WERI-Rb-1 (cell line): Measurements from ENCODE around the gene EXPH5.

Experiments
- DNase-seq: peaks from one replicate; pipeline ENCODE4 v3.0.0-alpha.2; 2020
- H3K27ac ChIP-seq: fragments of 250-450 bp; sonication (Bioruptor Pico); 2 replicates; pipeline ENCODE4 v1.5.1; 2020; ENCODE audit warnings: mild to moderate bottlenecking, moderate library complexity
- H3K27me3 ChIP-seq: fragments of 250-450 bp; sonication (Bioruptor Pico); 2 replicates; pipeline ENCODE4 v1.5.1; 2021; ENCODE audit warnings: mild to moderate bottlenecking, low read depth, moderate library complexity; ENCODE audit not compliant: insufficient read depth, severe bottlenecking
- H3K36me3 ChIP-seq: fragments of 250-450 bp; sonication (Bioruptor Pico); 2 replicates; pipeline ENCODE4 v1.5.1; 2020; ENCODE audit warnings: mild to moderate bottlenecking, moderate library complexity
- H3K4me3 ChIP-seq: 2 replicates; pipeline ENCODE4 v1.5.1; 2011; ENCODE audit warnings: low read depth, mild to moderate bottlenecking, control low read depth, low read length
- H3K9me3 ChIP-seq: fragments of 250-450 bp; sonication (Bioruptor Pico); 2 replicates; pipeline ENCODE4 v1.5.1; 2021; ENCODE audit warnings: mild to moderate bottlenecking, moderate library complexity; ENCODE audit not compliant: severe bottlenecking
- TF ChIP-seq, protein P1 (sequence below): IDR thresholded peaks from 2 replicates; pipeline ENCODE4 v1.5.1; 2011; ENCODE audit warnings: low read depth, mild to moderate bottlenecking, control low read depth, inconsistent platforms, low read length

Gene EXPH5

DNA sequence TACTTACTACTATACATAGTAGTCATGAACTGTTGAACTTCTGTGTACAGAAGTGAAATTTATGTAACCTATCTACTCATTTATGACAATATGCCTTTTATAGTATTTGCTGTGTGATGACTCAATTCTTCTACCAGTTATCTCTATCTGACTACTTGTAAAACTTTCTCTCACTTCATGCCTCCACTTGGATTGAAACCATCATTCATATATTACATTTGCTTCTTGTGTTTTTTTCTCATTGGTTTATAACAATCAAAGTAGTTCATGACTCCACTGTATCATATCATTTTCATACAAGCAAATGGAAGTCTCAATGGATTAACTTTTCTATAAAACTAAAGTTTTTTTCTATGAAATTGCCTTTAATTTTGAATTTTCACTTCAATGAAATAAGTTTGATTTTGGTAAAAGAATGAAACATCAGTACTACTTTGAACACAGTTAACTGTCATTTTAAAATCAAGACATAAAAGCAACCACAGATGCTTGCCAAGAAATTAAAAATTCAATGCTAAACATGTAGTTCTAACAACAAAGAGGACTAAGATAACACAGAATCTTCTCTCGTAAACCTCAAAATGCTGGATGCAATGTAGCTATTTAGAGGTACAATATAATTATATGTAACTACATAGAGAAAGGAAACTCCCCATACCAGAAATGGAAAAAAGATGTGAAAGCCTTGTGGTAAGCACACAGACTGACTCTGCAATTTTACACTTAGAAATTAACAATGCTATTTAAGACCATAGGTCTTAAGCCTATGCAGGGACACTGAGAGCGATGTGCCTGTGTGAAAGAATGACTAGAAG, 27.6 kb upstream of the EXPH5 start:
- H3K36me3 ChIP-seq: no peaks in the 10 kb centered on the region
- H3K4me3 ChIP-seq: no peak overlapping the region
- H3K9me3 ChIP-seq: no peaks in the 10 kb centered on the region
- H3K27me3 ChIP-seq: no peaks in the 10 kb centered on the region
- TF ChIP-seq, protein P1, sequence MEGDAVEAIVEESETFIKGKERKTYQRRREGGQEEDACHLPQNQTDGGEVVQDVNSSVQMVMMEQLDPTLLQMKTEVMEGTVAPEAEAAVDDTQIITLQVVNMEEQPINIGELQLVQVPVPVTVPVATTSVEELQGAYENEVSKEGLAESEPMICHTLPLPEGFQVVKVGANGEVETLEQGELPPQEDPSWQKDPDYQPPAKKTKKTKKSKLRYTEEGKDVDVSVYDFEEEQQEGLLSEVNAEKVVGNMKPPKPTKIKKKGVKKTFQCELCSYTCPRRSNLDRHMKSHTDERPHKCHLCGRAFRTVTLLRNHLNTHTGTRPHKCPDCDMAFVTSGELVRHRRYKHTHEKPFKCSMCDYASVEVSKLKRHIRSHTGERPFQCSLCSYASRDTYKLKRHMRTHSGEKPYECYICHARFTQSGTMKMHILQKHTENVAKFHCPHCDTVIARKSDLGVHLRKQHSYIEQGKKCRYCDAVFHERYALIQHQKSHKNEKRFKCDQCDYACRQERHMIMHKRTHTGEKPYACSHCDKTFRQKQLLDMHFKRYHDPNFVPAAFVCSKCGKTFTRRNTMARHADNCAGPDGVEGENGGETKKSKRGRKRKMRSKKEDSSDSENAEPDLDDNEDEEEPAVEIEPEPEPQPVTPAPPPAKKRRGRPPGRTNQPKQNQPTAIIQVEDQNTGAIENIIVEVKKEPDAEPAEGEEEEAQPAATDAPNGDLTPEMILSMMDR: no peak
- no peak overlapping the region for H3K27ac ChIP-seq
- no peak for DNase-seq

DNA sequence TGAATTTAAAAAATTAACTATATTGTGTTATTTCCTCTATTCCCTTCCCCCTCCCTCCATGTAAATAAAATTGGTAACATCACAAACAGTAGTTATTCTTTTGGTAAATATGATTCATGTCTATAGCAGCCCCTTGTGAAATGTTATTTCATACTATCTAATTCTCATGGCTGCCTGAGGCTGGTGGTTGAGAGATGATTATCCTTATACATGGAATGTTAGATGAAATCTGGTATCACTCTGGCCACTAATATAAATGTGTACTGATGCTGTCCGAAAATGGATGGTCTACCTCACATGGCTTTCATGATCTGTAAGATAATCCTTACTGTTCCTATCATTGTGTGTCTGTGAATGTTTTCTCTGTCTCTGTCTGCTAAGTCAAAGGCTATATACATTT, 25.0 kb upstream of the EXPH5 start:
- H3K27me3 ChIP-seq: no peaks in the 10 kb centered on the region
- H3K4me3 ChIP-seq: no peak overlapping the region
- DNase-seq: no peak
- TF ChIP-seq, protein P1: no peak
- H3K27ac ChIP-seq: no peak overlapping the region
- H3K36me3 ChIP-seq: no peaks in the 10 kb centered on the region
- H3K9me3 ChIP-seq: no peaks in the 10 kb centered on the region

GRCh38 chr11:108617055-108617454, 23.5 kb upstream of the EXPH5 start:
- Histone ChIP-seq H3K36me3 (no peaks in the 10 kb centered on the region), H3K27me3 (no peaks in the 10 kb centered on the region), H3K27ac (no peak overlapping the region), H3K9me3 (no peaks in the 10 kb centered on the region), H3K4me3 (no peak overlapping the region)
- TF ChIP-seq, protein P1: no peak
- DNase-seq: no peak

GRCh38 chr11:108616549-108616948, 23.0 kb upstream of the EXPH5 start:
- Histone ChIP-seq H3K27ac (no peak overlapping the region), H3K4me3 (no peak overlapping the region)
- DNase-seq: no peak

GRCh38 chr11:108614086-108614485, 20.5 kb upstream of the EXPH5 start:
- Histone ChIP-seq H3K36me3 (no peaks in the 10 kb centered on the region), H3K27me3 (no peaks in the 10 kb centered on the region), H3K9me3 (no peaks in the 10 kb centered on the region), H3K4me3 (no peak overlapping the region), H3K27ac (no peak overlapping the region)
- TF ChIP-seq, protein P1: no peak
- DNase-seq: no peak

More at GRCh38 chr11:108616549-108616948, 23.0 kb upstream of the EXPH5 start:
- H3K9me3 ChIP-seq: no peaks in the 10 kb centered on the region
- H3K36me3 ChIP-seq: no peaks in the 10 kb centered on the region
- TF ChIP-seq, protein P1: no peak
- no peaks in the 10 kb centered on the region for H3K27me3 ChIP-seq

DNA sequence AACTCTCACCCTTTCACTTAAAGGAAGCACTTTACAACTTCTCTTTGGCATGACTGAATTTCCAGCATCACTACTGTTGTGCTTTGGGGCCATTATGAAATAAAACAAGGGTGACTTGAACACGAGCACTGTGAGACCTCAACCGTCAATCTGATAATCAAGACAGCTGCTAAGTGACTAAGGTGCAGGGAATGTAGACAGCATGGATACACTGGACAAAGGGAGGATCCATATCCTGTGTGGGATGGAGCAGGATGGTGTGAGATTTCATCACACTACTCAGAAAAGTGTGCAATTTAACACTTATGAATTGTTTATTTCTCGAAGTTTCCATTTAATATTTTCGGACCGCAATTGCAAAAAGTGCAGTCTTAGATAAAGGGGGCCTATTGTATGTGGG, 16.1 kb upstream of the EXPH5 start:
- H3K27ac ChIP-seq: no peak overlapping the region
- H3K4me3 ChIP-seq: no peak overlapping the region
- H3K9me3 ChIP-seq: no peaks in the 10 kb centered on the region
- TF ChIP-seq, protein P1: no peak
- no peaks in the 10 kb centered on the region for H3K36me3 ChIP-seq
- no peaks in the 10 kb centered on the region for H3K27me3 ChIP-seq
- no peak for DNase-seq
